ENCODE results near the gene ARHGEF1. TPM values are rescaled to one million over a fixed set of nuclear protein-coding genes. Genes with fewer than 3 reads are reported as not detected.

Gene ARHGEF1
- total RNA-seq, result 27.9 and 35.0 TPM in 2 replicates

GRCh38 chr19:41882568-41883462, at the start of gene ARHGEF1:
Gene ARHGEF1, plus strand, starts transcription at chr19:41883184. Its CDS starts 4,899 bp downstream, at chr19:41888083.
- DNase-seq (ENCODE audit: low read depth in 2 of 2), result peak in 1 of 2 donors; percentile 45

GRCh38 chr19:41837981-41838708, 44.8 kb upstream of the ARHGEF1 start:
- DNase-seq (ENCODE audit: low read depth in 2 of 2), result no peak

GRCh38 chr19:41839211-41839610, 43.8 kb upstream of the ARHGEF1 start:
- no peak for DNase-seq (ENCODE audit: low read depth in 2 of 2)

GRCh38 chr19:41843371-41843770, 39.6 kb upstream of the ARHGEF1 start:
- no peak for DNase-seq (ENCODE audit: low read depth in 2 of 2)

GRCh38 chr19:41844601-41845000, 38.4 kb upstream of the ARHGEF1 start, which contains the start of gene LYPD4:
Gene LYPD4, minus strand, starts transcription at chr19:41844683. Its CDS starts 5,398 bp downstream, at chr19:41839285.
- no peak for DNase-seq (ENCODE audit: low read depth in 2 of 2)

GRCh38 chr19:41845001-41845050, 38.2 kb upstream of the ARHGEF1 start, which contains the start of gene DMRTC2:
Gene DMRTC2, plus strand, starts transcription at chr19:41845042. Its CDS starts 2,387 bp downstream, at chr19:41847429.
- DNase-seq (ENCODE audit: low read depth in 2 of 2), result no peak

- no peak for DNase-seq (ENCODE audit: low read depth in 2 of 2)
Measured at GRCh38 chr19:41845051-41845590, 37.9 kb upstream of the ARHGEF1 start.

- DNase-seq (ENCODE audit: low read depth in 2 of 2), result no peak
Measured at GRCh38 chr19:41847351-41848105, 35.5 kb upstream of the ARHGEF1 start.

GRCh38 chr19:41848666-41849065, 34.3 kb upstream of the ARHGEF1 start:
- DNase-seq (ENCODE audit: low read depth in 2 of 2), result no peak

GRCh38 chr19:41849067-41849466, 33.9 kb upstream of the ARHGEF1 start:
- DNase-seq (ENCODE audit: low read depth in 2 of 2), result no peak

- DNase-seq (ENCODE audit: low read depth in 2 of 2), result no peak
Measured at GRCh38 chr19:41850381-41850780, 32.6 kb upstream of the ARHGEF1 start.

GRCh38 chr19:41851456-41851855, 31.5 kb upstream of the ARHGEF1 start:
- no peak for DNase-seq (ENCODE audit: low read depth in 2 of 2)

- no peak for DNase-seq (ENCODE audit: low read depth in 2 of 2)
Measured at GRCh38 chr19:41853344-41853743, 29.6 kb upstream of the ARHGEF1 start.

GRCh38 chr19:41853768-41854167, 29.2 kb upstream of the ARHGEF1 start:
- DNase-seq (ENCODE audit: low read depth in 2 of 2), result no peak

GRCh38 chr19:41859213-41859617, 23.8 kb upstream of the ARHGEF1 start:
- no peak for DNase-seq (ENCODE audit: low read depth in 2 of 2)

- DNase-seq (ENCODE audit: low read depth in 2 of 2), result peak; percentile 97 to 98
Measured at GRCh38 chr19:41859618-41860418, 23.2 kb upstream of the ARHGEF1 start, which contains the start of gene RPS19. Gene RPS19, plus strand, starts transcription at chr19:41860255. Its CDS starts 520 bp downstream, at chr19:41860775.

GRCh38 chr19:41860419-41861115, 22.4 kb upstream of the ARHGEF1 start:
- peak in 1 of 2 donors; percentile 24 for DNase-seq (ENCODE audit: low read depth in 2 of 2)

GRCh38 chr19:41861116-41861768, 21.7 kb upstream of the ARHGEF1 start:
- no peak for DNase-seq (ENCODE audit: low read depth in 2 of 2)

- DNase-seq (ENCODE audit: low read depth in 2 of 2), result no peak
Measured at GRCh38 chr19:41861846-41862245, 21.1 kb upstream of the ARHGEF1 start.

GRCh38 chr19:41862445-41862986, 20.5 kb upstream of the ARHGEF1 start:
- no peak for DNase-seq (ENCODE audit: low read depth in 2 of 2)

Measured in dermis microvascular lymphatic vessel endothelial cell (primary cell).